OCI-LY1 (cell line): Measurements from ENCODE around the gene PTPRN2.

Experiments used
- H2AFZ ChIP-seq: fragments of 200-600 bp; sonication (generic), shearing (Covaris generic); 2 replicates; pipeline ENCODE4 v1.6.0; 2014; ENCODE audit warnings: antibody characterized with exemption, mild to moderate bottlenecking, low read length
- H3F3A ChIP-seq: fragments of 200-600 bp; sonication (generic), shearing (Covaris generic); 2 replicates; pipeline ENCODE4 v1.6.0; 2014; ENCODE audit warnings: mild to moderate bottlenecking, antibody characterized with exemption, low read length, moderate library complexity; ENCODE audit not compliant: insufficient read depth
- H3K27ac ChIP-seq: fragments of 200-600 bp; sonication (generic); 2 replicates; pipeline ENCODE4 v1.5.1; 2014; ENCODE audit warnings: low read length, mixed run types, mild to moderate bottlenecking, low read depth; ENCODE audit not compliant: poor library complexity, severe bottlenecking
- H3K27me3 ChIP-seq: fragments of 200-600 bp; sonication (generic); 2 replicates; pipeline ENCODE4 v1.6.0; 2014; ENCODE audit warnings: antibody characterized with exemption, mild to moderate bottlenecking, low read length, moderate library complexity; ENCODE audit not compliant: insufficient read depth
- H3K36me3 ChIP-seq: fragments of 200-600 bp; sonication (generic); 2 replicates; pipeline ENCODE4 v1.6.1; 2014; ENCODE audit warnings: mild to moderate bottlenecking, antibody characterized with exemption, low read length, moderate library complexity, mixed read lengths; ENCODE audit not compliant: insufficient read depth
- H3K4me1 ChIP-seq: fragments of 200-600 bp; sonication (generic); 2 replicates; pipeline ENCODE4 v1.5.1; 2014; ENCODE audit warnings: mild to moderate bottlenecking, low read length, moderate library complexity; ENCODE audit not compliant: insufficient read depth, severe bottlenecking
- H3K4me2 ChIP-seq: fragments of 200-600 bp; sonication (generic), shearing (Covaris generic); 2 replicates; pipeline ENCODE4 v1.6.1; 2014; ENCODE audit warnings: low read length
- H3K4me3 ChIP-seq: fragments of 200-600 bp; sonication (generic); 2 replicates; pipeline ENCODE4 v1.5.1; 2014; ENCODE audit warnings: low read length, low read depth, mild to moderate bottlenecking, mixed read lengths; ENCODE audit not compliant: poor library complexity, severe bottlenecking
- H3K79me2 ChIP-seq: fragments of 200-600 bp; shearing (Covaris generic); 2 replicates; pipeline ENCODE4 v1.6.1; 2016; ENCODE audit warnings: mixed run types, low read length, mixed read lengths; ENCODE audit not compliant: insufficient read depth
- H3K9ac ChIP-seq: fragments of 200-600 bp; sonication (generic), shearing (Covaris generic); 2 replicates; pipeline ENCODE4 v1.6.1; 2014; ENCODE audit warnings: mild to moderate bottlenecking, low read length, mixed read lengths
- H3K9me2 ChIP-seq: fragments of 200-600 bp; sonication (generic), shearing (Covaris generic); 2 replicates; pipeline ENCODE4 v1.6.1; 2014; ENCODE audit warnings: low read depth, mild to moderate bottlenecking, low read length, mixed read lengths
- H3K9me3 ChIP-seq: fragments of 200-600 bp; shearing (Covaris generic); 2 replicates; pipeline ENCODE4 v1.6.1; 2014; ENCODE audit warnings: low read length, mixed read lengths
- H4K20me1 ChIP-seq: fragments of 200-600 bp; sonication (generic), shearing (Covaris generic); 2 replicates; pipeline ENCODE4 v1.6.0; 2016; ENCODE audit warnings: mild to moderate bottlenecking, low read length; ENCODE audit not compliant: insufficient read depth
- EZH2 ChIP-seq: fragments of 200-600 bp; sonication (generic), shearing (Covaris generic); IDR thresholded peaks from 2 replicates; pipeline ENCODE4 v1.8.0; 2017; ENCODE audit warnings: borderline replicate concordance, mixed run types, mild to moderate bottlenecking, antibody characterized with exemption, low read length, moderate library complexity, mixed read lengths
- TF ChIP-seq, protein P1 (sequence below): fragments of 200-600 bp; sonication (generic), shearing (Covaris generic); IDR thresholded peaks from 2 replicates; pipeline ENCODE4 v1.5.1; 2017; ENCODE audit warnings: mild to moderate bottlenecking, antibody characterized with exemption, low read length, moderate library complexity, mixed read lengths

Gene PTPRN2

DNA sequence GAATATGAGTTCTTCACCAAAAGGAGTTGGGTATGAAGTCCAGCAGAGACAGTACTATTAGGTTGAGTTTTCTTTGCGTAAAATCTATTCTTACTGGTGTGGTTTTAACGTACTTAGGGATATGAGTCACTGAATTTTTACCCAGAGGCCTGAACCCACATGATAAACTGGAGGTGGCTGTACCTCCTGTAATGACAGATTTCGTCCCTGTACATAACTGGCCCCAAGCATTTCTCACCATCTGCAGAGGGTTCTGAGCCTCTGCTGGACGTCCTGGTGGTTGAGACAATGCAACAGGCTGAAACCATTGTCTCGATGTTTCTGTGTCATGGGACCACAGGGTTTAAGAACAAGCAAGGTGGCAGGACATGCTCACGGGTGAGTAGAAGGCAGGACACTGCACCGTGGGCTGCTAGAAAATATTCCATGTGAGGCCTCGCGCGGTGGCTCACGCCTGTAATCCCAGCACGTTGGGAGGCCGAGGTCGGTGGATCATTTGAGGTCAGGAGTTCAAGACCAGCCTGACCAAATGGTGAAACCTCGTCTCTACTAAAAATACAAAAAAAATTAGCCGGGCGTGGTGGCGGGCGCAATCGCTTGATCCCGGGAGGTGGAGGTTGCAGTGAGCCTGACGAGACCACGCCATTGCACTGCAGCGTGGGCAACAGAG lies 1017.0 kb downstream of the PTPRN2 start:
- H3K79me2 ChIP-seq, result no peaks in the 10 kb centered on the region
- H3K27ac ChIP-seq, result no peak overlapping the region
- no peaks in the 10 kb centered on the region for H3K9me3 ChIP-seq
- no peaks in the 10 kb centered on the region for H3K9me2 ChIP-seq
- H3K4me2 ChIP-seq, result no peak overlapping the region
- H3F3A ChIP-seq, result no peaks in the 10 kb centered on the region
- H2AFZ ChIP-seq, result no peak overlapping the region
- TF ChIP-seq, protein P1, sequence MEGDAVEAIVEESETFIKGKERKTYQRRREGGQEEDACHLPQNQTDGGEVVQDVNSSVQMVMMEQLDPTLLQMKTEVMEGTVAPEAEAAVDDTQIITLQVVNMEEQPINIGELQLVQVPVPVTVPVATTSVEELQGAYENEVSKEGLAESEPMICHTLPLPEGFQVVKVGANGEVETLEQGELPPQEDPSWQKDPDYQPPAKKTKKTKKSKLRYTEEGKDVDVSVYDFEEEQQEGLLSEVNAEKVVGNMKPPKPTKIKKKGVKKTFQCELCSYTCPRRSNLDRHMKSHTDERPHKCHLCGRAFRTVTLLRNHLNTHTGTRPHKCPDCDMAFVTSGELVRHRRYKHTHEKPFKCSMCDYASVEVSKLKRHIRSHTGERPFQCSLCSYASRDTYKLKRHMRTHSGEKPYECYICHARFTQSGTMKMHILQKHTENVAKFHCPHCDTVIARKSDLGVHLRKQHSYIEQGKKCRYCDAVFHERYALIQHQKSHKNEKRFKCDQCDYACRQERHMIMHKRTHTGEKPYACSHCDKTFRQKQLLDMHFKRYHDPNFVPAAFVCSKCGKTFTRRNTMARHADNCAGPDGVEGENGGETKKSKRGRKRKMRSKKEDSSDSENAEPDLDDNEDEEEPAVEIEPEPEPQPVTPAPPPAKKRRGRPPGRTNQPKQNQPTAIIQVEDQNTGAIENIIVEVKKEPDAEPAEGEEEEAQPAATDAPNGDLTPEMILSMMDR, result no peak
- TF ChIP-seq EZH2, result no peak
- H3K36me3 ChIP-seq, result no peaks in the 10 kb centered on the region
- H4K20me1 ChIP-seq, result no peaks in the 10 kb centered on the region
- no peak overlapping the region for H3K9ac ChIP-seq
- no peak overlapping the region for H3K4me3 ChIP-seq
- peaks cover 8% of the 10 kb centered on the region for H3K27me3 ChIP-seq
- no peaks in the 10 kb centered on the region for H3K4me1 ChIP-seq

DNA sequence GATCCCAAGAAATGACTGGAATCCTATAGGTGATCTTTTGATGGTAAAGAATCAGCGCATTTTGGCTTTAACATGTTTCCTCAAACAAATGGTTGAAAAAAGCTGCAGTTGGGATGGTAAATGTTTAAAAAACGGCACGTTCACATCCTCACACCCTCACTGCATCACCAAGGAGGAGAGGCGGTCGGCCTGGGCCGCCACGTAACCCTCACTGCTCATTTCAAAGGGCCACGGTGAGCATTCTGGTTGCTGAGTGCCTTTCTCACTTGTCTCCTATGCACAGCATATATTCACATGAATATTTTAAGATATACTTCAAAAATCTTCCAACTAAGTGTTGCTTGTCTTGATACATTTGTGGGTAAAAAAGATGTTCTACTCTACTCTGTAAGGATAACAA lies 1017.7 kb downstream of the PTPRN2 start:
- H3K27ac ChIP-seq, result no peak overlapping the region
- H4K20me1 ChIP-seq, result no peaks in the 10 kb centered on the region
- no peaks in the 10 kb centered on the region for H3K4me1 ChIP-seq
- no peaks in the 10 kb centered on the region for H3K79me2 ChIP-seq
- peaks cover 8% of the 10 kb centered on the region for H3K27me3 ChIP-seq
- H3K4me2 ChIP-seq, result no peak overlapping the region
- H3K4me3 ChIP-seq, result no peak overlapping the region
- H3K9ac ChIP-seq, result no peak overlapping the region
- no peaks in the 10 kb centered on the region for H3F3A ChIP-seq
- no peaks in the 10 kb centered on the region for H3K9me2 ChIP-seq
- H3K36me3 ChIP-seq, result no peaks in the 10 kb centered on the region
- TF ChIP-seq EZH2, result no peak
- TF ChIP-seq, protein P1, result no peak
- no peaks in the 10 kb centered on the region for H3K9me3 ChIP-seq
- H2AFZ ChIP-seq, result no peak overlapping the region

DNA sequence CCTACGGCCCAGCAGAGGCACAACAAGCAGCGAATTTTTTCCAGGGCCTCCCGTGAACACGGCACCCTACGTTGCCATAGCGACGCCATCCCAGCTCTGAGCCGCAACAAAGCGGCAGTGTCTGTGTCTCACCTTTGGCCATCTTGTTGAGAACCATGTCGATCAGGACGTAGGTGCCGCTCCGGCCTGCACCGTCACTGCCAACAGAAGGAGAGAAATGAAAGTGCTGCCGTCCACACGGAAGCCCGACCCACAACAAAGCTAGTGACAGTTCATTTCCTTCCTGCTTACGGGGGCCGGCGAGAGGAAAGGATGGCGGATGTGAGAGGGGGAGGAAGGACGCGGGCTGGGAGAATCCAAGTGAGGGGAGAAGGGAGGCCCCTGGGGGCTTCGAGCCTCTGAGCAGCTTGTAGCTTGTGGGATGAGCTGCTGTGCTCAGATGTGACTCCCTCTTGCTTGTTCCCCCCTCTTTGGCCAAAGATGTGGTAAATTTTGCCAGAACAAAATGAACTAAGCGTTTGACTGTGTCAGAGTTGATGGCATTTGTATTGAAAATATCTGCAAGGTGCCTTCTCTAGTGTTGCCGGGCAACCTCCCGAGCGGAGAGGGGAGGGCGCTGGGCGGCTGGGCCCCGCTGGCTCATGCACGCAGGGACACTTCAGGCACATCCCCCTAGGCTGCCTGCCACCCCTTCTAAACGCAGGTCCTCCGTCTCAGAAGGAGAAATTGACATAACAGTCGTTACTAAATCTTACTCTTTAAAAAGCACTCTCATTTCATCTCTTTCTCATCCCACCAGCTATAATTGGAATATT lies 1018.6 kb downstream of the PTPRN2 start:
- no peaks in the 10 kb centered on the region for H3K79me2 ChIP-seq
- no peaks in the 10 kb centered on the region for H3K9me3 ChIP-seq
- H3K4me2 ChIP-seq, result no peak overlapping the region
- H3K4me3 ChIP-seq, result no peak overlapping the region
- peaks cover 8% of the 10 kb centered on the region for H3K27me3 ChIP-seq
- no peaks in the 10 kb centered on the region; the same call in 1 of the 2 replicates for H3K36me3 ChIP-seq
- no peak overlapping the region for H3K27ac ChIP-seq
- H2AFZ ChIP-seq, result no peak overlapping the region
- TF ChIP-seq, protein P1, result no peak
- no peak for TF ChIP-seq EZH2
- no peaks in the 10 kb centered on the region for H4K20me1 ChIP-seq
- H3F3A ChIP-seq, result no peaks in the 10 kb centered on the region
- H3K4me1 ChIP-seq, result no peaks in the 10 kb centered on the region
- no peaks in the 10 kb centered on the region for H3K9me2 ChIP-seq
- H3K9ac ChIP-seq, result no peak overlapping the region
